ENCODE results near the gene EFNA5.

DNA sequence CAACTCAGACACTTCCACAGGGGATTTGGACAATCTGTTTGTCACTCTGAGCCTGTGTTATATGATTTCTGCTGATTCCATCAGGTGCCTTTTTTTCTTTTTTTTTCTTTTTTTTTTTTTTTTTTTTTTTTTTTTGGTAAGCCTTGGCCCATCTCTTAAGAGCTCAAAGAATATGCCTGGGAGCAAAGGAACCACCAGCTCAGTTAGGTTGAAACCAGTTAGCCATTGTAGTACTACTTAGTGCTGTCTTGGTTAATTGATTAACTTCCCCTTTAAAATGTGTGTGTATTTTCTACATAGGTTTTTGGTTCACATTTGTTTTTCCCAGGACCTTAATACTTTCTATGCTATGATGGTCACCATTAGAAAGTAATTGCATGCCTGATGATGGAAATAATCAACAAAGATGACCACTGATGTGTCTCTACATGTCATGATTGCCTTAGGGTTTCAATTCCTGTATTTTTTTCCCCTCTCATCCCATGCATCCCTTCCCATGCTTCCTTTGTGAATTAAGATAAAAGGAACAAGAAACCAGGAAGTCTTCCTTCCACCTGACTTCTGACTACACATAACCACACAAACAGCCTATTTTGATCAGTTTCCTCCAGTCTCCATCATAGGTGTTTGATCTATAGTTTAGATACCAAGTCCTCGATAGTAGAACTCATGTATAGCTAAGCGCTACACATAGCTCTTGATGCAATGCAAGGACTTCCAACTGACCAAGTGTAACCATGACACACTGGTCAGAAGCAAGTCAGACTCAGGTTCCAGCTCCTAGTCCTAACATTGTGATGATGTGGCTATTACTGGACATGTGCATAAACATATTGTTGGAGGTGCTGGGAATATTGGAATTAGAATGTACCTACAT, 306.1 kb downstream of the EFNA5 start:
- TF ChIP-seq EZH2phosphoT487 (IDR thresholded peaks at IDR 0.05; ENCODE audit: unreplicated experiment), result no peak
- TF ChIP-seq POLR2AphosphoS5 (IDR thresholded peaks at IDR 0.05; ENCODE audit: low read depth), result no peak
- no peak for TF ChIP-seq CTCF (conservative IDR thresholded peaks at IDR 0.05; ENCODE audit: low read depth in 2 of 2)
- TF ChIP-seq CREB1 (CRISPR knock-in tag; IDR thresholded peaks at IDR 0.05; ENCODE audit: low read depth), result no peak
- TF ChIP-seq, protein P1, sequence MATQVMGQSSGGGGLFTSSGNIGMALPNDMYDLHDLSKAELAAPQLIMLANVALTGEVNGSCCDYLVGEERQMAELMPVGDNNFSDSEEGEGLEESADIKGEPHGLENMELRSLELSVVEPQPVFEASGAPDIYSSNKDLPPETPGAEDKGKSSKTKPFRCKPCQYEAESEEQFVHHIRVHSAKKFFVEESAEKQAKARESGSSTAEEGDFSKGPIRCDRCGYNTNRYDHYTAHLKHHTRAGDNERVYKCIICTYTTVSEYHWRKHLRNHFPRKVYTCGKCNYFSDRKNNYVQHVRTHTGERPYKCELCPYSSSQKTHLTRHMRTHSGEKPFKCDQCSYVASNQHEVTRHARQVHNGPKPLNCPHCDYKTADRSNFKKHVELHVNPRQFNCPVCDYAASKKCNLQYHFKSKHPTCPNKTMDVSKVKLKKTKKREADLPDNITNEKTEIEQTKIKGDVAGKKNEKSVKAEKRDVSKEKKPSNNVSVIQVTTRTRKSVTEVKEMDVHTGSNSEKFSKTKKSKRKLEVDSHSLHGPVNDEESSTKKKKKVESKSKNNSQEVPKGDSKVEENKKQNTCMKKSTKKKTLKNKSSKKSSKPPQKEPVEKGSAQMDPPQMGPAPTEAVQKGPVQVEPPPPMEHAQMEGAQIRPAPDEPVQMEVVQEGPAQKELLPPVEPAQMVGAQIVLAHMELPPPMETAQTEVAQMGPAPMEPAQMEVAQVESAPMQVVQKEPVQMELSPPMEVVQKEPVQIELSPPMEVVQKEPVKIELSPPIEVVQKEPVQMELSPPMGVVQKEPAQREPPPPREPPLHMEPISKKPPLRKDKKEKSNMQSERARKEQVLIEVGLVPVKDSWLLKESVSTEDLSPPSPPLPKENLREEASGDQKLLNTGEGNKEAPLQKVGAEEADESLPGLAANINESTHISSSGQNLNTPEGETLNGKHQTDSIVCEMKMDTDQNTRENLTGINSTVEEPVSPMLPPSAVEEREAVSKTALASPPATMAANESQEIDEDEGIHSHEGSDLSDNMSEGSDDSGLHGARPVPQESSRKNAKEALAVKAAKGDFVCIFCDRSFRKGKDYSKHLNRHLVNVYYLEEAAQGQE (IDR thresholded peaks at IDR 0.05; ENCODE audit: unreplicated experiment), result no peak
- no peak for TF ChIP-seq ZNF114 (CRISPR knock-in tag; IDR thresholded peaks at IDR 0.05)
